PFSK-1 (cell line): ENCODE measurements around the gene TM2D3.

Source experiments
- FOXP2 ChIP-seq: optimal IDR thresholded peaks from 2 replicates; pipeline ENCODE3; 2011; ENCODE audit warnings: borderline replicate concordance, control low read depth, inconsistent platforms; ENCODE audit not compliant: insufficient read depth; ENCODE audit errors: extremely low read length, extremely low read depth
- POLR2AphosphoS5 ChIP-seq: IDR thresholded peaks from 2 replicates; pipeline ENCODE4 v1.6.1; 2012; ENCODE audit warnings: low read depth, mild to moderate bottlenecking, control low read depth, low read length, moderate library complexity
- SIN3A ChIP-seq: IDR thresholded peaks from 2 replicates; pipeline ENCODE4 v1.6.1; 2012; ENCODE audit warnings: mild to moderate bottlenecking, low read length, moderate library complexity, borderline replicate concordance; ENCODE audit not compliant: insufficient read depth
- TAF1 ChIP-seq: IDR thresholded peaks from 2 replicates; pipeline ENCODE4 v1.6.1; 2012; ENCODE audit warnings: low read length, control low read depth, borderline replicate concordance; ENCODE audit not compliant: insufficient read depth
- TF ChIP-seq, protein P1 (sequence below), 2 experiments: IDR thresholded peaks; 2 replicates each; pipeline versions ENCODE4 v1.6.1 to v1.8.0; 2011 to 2012; ENCODE audit warnings: low read depth in 2 of 2, low read length in 2 of 2, control low read depth in 1 of 2, inconsistent platforms in 1 of 2, mild to moderate bottlenecking in 1 of 2, moderate library complexity in 1 of 2; ENCODE audit not compliant: insufficient read depth in 1 of 2

DNA sequence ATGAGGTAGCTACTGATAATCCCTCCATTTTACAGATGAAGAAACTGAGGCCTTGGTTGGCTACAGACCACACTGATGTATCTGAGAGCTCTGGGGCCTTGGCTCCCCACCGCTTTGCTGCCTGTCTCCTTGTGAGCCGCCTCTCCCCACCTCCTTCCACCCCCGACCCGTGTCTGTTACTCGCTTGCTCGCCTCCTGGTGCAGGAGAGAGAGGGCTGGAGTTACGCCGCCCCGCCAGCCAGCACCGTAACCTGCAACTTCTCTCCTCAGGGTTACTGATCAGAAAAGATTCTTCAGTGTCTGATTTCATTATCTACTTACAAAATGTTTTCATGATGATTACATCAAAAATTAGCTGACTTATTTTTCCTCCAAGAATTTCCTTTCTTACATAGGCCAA lies 34.1 kb downstream of the TM2D3 start:
- TF ChIP-seq POLR2AphosphoS5 (no peak), TAF1 (no peak), FOXP2 (no peak), SIN3A (no peak)
- TF ChIP-seq, protein P1, sequence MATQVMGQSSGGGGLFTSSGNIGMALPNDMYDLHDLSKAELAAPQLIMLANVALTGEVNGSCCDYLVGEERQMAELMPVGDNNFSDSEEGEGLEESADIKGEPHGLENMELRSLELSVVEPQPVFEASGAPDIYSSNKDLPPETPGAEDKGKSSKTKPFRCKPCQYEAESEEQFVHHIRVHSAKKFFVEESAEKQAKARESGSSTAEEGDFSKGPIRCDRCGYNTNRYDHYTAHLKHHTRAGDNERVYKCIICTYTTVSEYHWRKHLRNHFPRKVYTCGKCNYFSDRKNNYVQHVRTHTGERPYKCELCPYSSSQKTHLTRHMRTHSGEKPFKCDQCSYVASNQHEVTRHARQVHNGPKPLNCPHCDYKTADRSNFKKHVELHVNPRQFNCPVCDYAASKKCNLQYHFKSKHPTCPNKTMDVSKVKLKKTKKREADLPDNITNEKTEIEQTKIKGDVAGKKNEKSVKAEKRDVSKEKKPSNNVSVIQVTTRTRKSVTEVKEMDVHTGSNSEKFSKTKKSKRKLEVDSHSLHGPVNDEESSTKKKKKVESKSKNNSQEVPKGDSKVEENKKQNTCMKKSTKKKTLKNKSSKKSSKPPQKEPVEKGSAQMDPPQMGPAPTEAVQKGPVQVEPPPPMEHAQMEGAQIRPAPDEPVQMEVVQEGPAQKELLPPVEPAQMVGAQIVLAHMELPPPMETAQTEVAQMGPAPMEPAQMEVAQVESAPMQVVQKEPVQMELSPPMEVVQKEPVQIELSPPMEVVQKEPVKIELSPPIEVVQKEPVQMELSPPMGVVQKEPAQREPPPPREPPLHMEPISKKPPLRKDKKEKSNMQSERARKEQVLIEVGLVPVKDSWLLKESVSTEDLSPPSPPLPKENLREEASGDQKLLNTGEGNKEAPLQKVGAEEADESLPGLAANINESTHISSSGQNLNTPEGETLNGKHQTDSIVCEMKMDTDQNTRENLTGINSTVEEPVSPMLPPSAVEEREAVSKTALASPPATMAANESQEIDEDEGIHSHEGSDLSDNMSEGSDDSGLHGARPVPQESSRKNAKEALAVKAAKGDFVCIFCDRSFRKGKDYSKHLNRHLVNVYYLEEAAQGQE (IDR thresholded peaks at IDR 0.05; ENCODE audit: insufficient read depth in 1 of 2, low read depth in 2 of 2, low read length in 2 of 2): no peak
